Fibroblast of lung (primary cell): ENCODE results near the gene TBL1XR1. TPM values are rescaled to one million over a fixed set of nuclear protein-coding genes. Genes with fewer than 3 reads are reported as not detected.
A peak's percentile ranks its signal among the peaks of the same experiment; 100 is the strongest.

Source experiments
- DNase-seq, 2 donors: peaks; one replicate each; pipeline versions ENCODE4 v3.0.0 to v3.0.0-alpha.2; 2010; ENCODE audit warnings: low read depth in 2 of 2
- H2AFZ ChIP-seq: 2 replicates; pipeline ENCODE4 v1.5.1; 2012; ENCODE audit warnings: low read length, control low read depth, inconsistent platforms
- H3K27ac ChIP-seq: 2 replicates; pipeline ENCODE4 v1.5.1; 2011; ENCODE audit warnings: low read length, control low read depth; ENCODE audit not compliant: insufficient read depth
- H3K27me3 ChIP-seq: 2 replicates; pipeline ENCODE4 v1.5.1; 2011; ENCODE audit warnings: mild to moderate bottlenecking, low read length; ENCODE audit not compliant: control insufficient read depth, insufficient read depth
- H3K36me3 ChIP-seq: 2 replicates; pipeline ENCODE4 v1.5.1; 2011; ENCODE audit warnings: low read length; ENCODE audit not compliant: control insufficient read depth, insufficient read depth
- H3K4me1 ChIP-seq: 2 replicates; pipeline ENCODE4 v1.5.1; 2011; ENCODE audit warnings: low read length; ENCODE audit not compliant: control insufficient read depth, insufficient read depth; ENCODE audit errors: extremely low read depth
- H3K4me2 ChIP-seq: 2 replicates; pipeline ENCODE4 v1.5.1; 2011; ENCODE audit warnings: low read length, control low read depth; ENCODE audit not compliant: insufficient read depth; ENCODE audit errors: extremely low read depth
- H3K4me3 ChIP-seq, 4 experiments: fragments of 200-600 bp in 1 of 4; sonication (generic) in 1 of 4; replicated peaks in 1 of 4; 2 replicates each; pipeline ENCODE4 v1.5.1; 2011 to 2016; ENCODE audit warnings: low read length in 4 of 4, low read depth in 3 of 4, mild to moderate bottlenecking in 3 of 4, control low read depth in 2 of 4, inconsistent platforms in 1 of 4, mixed read lengths in 1 of 4; ENCODE audit not compliant: insufficient read depth in 1 of 4; ENCODE audit errors: control extremely low read depth in 1 of 4
- H3K79me2 ChIP-seq: 2 replicates; pipeline ENCODE4 v1.5.1; 2012; ENCODE audit warnings: mild to moderate bottlenecking, low read length, inconsistent platforms; ENCODE audit not compliant: control insufficient read depth, insufficient read depth
- H3K9ac ChIP-seq: 2 replicates; pipeline ENCODE4 v1.5.1; 2011; ENCODE audit warnings: mild to moderate bottlenecking, low read length, control low read depth; ENCODE audit not compliant: insufficient read depth
- H3K9me3 ChIP-seq: 2 replicates; pipeline ENCODE4 v1.5.1; 2012; ENCODE audit warnings: low read depth, low read length; ENCODE audit not compliant: control insufficient read depth, insufficient read depth
- H4K20me1 ChIP-seq: 2 replicates; pipeline ENCODE4 v1.5.1; 2011; ENCODE audit warnings: low read length; ENCODE audit not compliant: control insufficient read depth, insufficient read depth; ENCODE audit errors: extremely low read depth
- EZH2 ChIP-seq: IDR thresholded peaks from 2 replicates; pipeline ENCODE4 v1.5.1; 2012; ENCODE audit warnings: low read length, control low read depth, mild to moderate bottlenecking; ENCODE audit errors: missing control alignments
- polyA plus RNA-seq, 2 donors: library from polyadenylated mRNA; depleted of rRNA in 1 of 2; stranded (reverse) in 1 of 2; unstranded in 1 of 2; fragments of >200 nt; gene quantifications; 2 replicates each; pipeline ENCODE4 v1.2.1, GENCODE V29; 2011 to 2012; ENCODE audit warnings: missing spikeins in 1 of 2
- total RNA-seq: library from RNA; depleted of rRNA; stranded (reverse); fragments of >200 nt; gene quantifications from 2 replicates; pipeline ENCODE4 v1.2.1, GENCODE V29; 2014
- TF ChIP-seq, protein P1 (sequence below), 2 donors: IDR thresholded peaks in 1 of 2; conservative IDR thresholded peaks in 1 of 2; 1 replicate in 1 of 2; 2 replicates in 1 of 2; pipeline ENCODE4 v1.5.1; 2011 to 2012; ENCODE audit warnings: low read length in 2 of 2, control low read depth in 1 of 2, inconsistent platforms in 1 of 2, low read depth in 1 of 2, mild to moderate bottlenecking in 1 of 2

TBL1XR1 gene
- total and polyA plus RNA-seq, 2 donors (not counting 1 experiment from before 2014, with no cell fraction given) = 115 to 369 TPM

GRCh38 chr3:177147790-177148189 is 49.5 kb downstream of the TBL1XR1 start:
- no peak for TF ChIP-seq EZH2
- TF ChIP-seq, protein P1, sequence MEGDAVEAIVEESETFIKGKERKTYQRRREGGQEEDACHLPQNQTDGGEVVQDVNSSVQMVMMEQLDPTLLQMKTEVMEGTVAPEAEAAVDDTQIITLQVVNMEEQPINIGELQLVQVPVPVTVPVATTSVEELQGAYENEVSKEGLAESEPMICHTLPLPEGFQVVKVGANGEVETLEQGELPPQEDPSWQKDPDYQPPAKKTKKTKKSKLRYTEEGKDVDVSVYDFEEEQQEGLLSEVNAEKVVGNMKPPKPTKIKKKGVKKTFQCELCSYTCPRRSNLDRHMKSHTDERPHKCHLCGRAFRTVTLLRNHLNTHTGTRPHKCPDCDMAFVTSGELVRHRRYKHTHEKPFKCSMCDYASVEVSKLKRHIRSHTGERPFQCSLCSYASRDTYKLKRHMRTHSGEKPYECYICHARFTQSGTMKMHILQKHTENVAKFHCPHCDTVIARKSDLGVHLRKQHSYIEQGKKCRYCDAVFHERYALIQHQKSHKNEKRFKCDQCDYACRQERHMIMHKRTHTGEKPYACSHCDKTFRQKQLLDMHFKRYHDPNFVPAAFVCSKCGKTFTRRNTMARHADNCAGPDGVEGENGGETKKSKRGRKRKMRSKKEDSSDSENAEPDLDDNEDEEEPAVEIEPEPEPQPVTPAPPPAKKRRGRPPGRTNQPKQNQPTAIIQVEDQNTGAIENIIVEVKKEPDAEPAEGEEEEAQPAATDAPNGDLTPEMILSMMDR (conservative IDR thresholded peaks at IDR 0.05 in 1 of 2, IDR thresholded peaks at IDR 0.05 in 1 of 2; ENCODE audit: low read depth in 1 of 2, low read length in 2 of 2) = no peak
- no peak overlapping the region for H3K27ac ChIP-seq

DNA sequence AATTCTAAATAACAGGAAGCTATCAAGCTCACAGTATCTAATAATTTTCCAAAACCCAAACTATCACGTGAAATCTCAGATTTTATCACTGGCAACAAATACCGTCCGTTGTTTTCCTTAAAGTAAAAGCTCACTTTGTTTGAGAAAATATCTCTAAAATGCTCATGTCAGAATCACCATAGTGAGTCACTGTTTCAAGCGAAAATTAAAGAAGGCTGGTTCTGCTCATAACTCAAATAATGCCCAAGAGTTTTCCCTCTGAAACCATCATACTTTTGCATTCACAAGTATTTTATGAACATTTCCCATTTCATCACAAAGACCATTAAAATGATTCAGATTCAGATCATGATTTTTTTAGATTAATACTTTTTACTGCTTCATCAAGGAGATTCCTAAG is 50.6 kb downstream of the TBL1XR1 start:
- peak in 1 of 2 donors; percentile 47 for DNase-seq
- Histone ChIP-seq H3K27ac (no peak overlapping the region), H3K4me1 (peaks cover 12% of the 10 kb centered on the region), H3K9me3 (no peaks in the 10 kb centered on the region), H4K20me1 (peaks cover 5% of the 10 kb centered on the region), H2AFZ (no peak overlapping the region), H3K9ac (no peak overlapping the region), H3K36me3 (no peaks in the 10 kb centered on the region), H3K4me3 (no peak overlapping the region), H3K27me3 (no peaks in the 10 kb centered on the region), H3K79me2 (peaks cover 85% of the 10 kb centered on the region), H3K4me2 (no peak overlapping the region)
- no peak for TF ChIP-seq EZH2

More at GRCh38 chr3:177147790-177148189, 49.5 kb downstream of the TBL1XR1 start:
- Histone ChIP-seq H3K9me3 (no peaks in the 10 kb centered on the region), H3K4me3 (no peak overlapping the region), H3K27me3 (no peaks in the 10 kb centered on the region), H3K4me2 (no peak overlapping the region), H3K4me1 (peaks cover 12% of the 10 kb centered on the region), H4K20me1 (peaks cover 5% of the 10 kb centered on the region), H2AFZ (no peak overlapping the region), H3K79me2 (peaks cover 86% of the 10 kb centered on the region), H3K9ac (no peak overlapping the region), H3K36me3 (no peaks in the 10 kb centered on the region)
- no peak for DNase-seq

DNA sequence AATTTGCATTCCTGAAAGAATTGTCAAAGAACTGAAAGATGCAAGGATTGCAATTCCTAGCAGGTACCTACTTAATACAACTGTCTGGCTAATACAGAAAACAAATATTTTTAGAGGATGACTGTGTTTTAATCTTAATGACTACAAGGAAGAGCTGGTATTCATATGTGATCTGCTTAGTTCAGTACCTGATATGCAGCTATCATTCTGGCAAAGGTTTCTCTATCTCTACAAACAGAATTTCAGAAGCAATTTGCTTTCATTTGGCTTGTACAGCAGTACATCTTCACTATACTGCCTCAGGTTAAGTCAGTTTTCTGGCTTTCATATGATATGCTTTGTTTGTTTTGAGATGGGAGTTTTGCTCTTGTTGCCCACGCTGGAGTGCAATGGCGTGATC is 51.3 kb downstream of the TBL1XR1 start:
- H2AFZ ChIP-seq = no peak overlapping the region
- H3K9ac ChIP-seq = no peak overlapping the region
- no peak overlapping the region for H3K27ac ChIP-seq
- peaks cover 7% of the 10 kb centered on the region for H3K4me1 ChIP-seq
- H3K4me3 ChIP-seq = no peak overlapping the region
- H3K27me3 ChIP-seq = no peaks in the 10 kb centered on the region
- peaks cover 5% of the 10 kb centered on the region for H4K20me1 ChIP-seq
- H3K9me3 ChIP-seq = no peaks in the 10 kb centered on the region
- no peak for TF ChIP-seq EZH2
- TF ChIP-seq, protein P1 (conservative IDR thresholded peaks at IDR 0.05 in 1 of 2, IDR thresholded peaks at IDR 0.05 in 1 of 2; ENCODE audit: low read depth in 1 of 2, low read length in 2 of 2) = no peak
- DNase-seq = no peak
- no peaks in the 10 kb centered on the region for H3K36me3 ChIP-seq
- H3K79me2 ChIP-seq = peaks cover 86% of the 10 kb centered on the region
- H3K4me2 ChIP-seq = no peak overlapping the region
